Keratinocyte (primary cell): ENCODE results near the gene TULP1.

ENCODE experiments used
- CTCF ChIP-seq, 3 experiments: IDR thresholded peaks in 1 of 3; conservative IDR thresholded peaks in 1 of 3; optimal IDR thresholded peaks in 1 of 3; 2 replicates in 2 of 3; 3 replicates in 1 of 3; pipeline versions ENCODE3 to v1.5.1; 2011; ENCODE audit warnings: low read length in 3 of 3, mild to moderate bottlenecking in 3 of 3, moderate library complexity in 2 of 3, control low read depth in 1 of 3, inconsistent platforms in 1 of 3; ENCODE audit not compliant: insufficient read depth in 2 of 3; ENCODE audit errors: extremely low read depth in 1 of 3
- EZH2 ChIP-seq: IDR thresholded peaks from one replicate; pipeline ENCODE4 v1.6.1; 2012; ENCODE audit warnings: inconsistent platforms, mild to moderate bottlenecking, low read length, moderate library complexity

DNA sequence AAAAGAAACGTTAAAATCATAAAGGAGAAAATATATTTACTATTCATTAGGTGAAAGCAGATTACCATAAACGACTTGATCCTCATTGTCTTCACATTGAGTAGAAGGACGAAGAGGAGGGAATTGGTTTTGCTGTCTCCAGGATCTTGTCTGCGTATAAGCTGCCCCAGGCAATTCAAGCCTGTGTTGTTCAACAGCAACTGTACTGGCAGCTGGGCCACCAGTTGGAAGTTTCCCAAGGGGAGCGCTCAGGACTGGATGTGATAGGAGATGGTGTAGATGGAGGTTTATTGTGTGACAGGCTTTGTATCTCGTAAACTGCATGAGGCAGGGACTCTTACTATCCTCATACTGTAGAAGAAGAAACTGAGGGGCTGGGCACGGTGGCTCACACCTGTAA lies 64.5 kb downstream of the TULP1 start:
- no peak for TF ChIP-seq CTCF (optimal IDR thresholded peaks at IDR 0.05 in 1 of 3, IDR thresholded peaks at IDR 0.05 in 1 of 3, conservative IDR thresholded peaks at IDR 0.05 in 1 of 3; ENCODE audit: extremely low read depth in 1 of 3, insufficient read depth in 2 of 3, low read length in 3 of 3)
- TF ChIP-seq EZH2 = no peak
